ENCODE measurements around the gene MAP6D1. TPM values are rescaled to one million over a fixed set of nuclear protein-coding genes. Genes with fewer than 3 reads are reported as not detected.

Gene MAP6D1
- total RNA-seq = 1.9 and 2.3 TPM in 2 replicates

GRCh38 chr3:183825456-183826161 lies at the start of gene MAP6D1:
TSS of gene MAP6D1 (minus strand) at chr3:183825577. CDS start at chr3:183825547, 30 bp downstream.

Other genes starting within 250 kb of the MAP6D1 start
- gene KLHL24, start 190.0 kb downstream of the MAP6D1 start, total RNA-seq = 66.5 and 67.5 TPM in 2 replicates
- gene YEATS2, start 127.8 kb downstream of the MAP6D1 start, total RNA-seq = 24.7 and 44.2 TPM in 2 replicates
- 30.9 and 46.7 TPM in 2 replicates for gene PARL, start 59.3 kb upstream of the MAP6D1 start, total RNA-seq
- 18.6 and 21.0 TPM in 2 replicates for gene ABCC5, start 192.3 kb upstream of the MAP6D1 start, total RNA-seq
- gene HTR3D, start 206.2 kb upstream of the MAP6D1 start, total RNA-seq = not detected in 2 replicates
- not detected in 2 replicates for gene HTR3C, start 227.5 kb upstream of the MAP6D1 start, total RNA-seq

Measured in smooth muscle cell of trachea (primary cell).